K562 (cell line): ENCODE measurements around the gene OPHN1. TPM values are rescaled to one million over a fixed set of nuclear protein-coding genes. Genes with fewer than 3 reads are reported as not detected.

Experiments used
- ATAC-seq: fragments of 200-7000 bp; cut with Tn5 transposase; 3 replicates; pipeline ENCODE4 v1.9.1; 2020; ENCODE audit warnings: moderate library complexity
- BruUV-seq: library from RNA; stranded (reverse); fragments of 400-500 nt; replicated peaks from 2 replicates; lab custom pipeline; 2021; lab: Mats Ljungman, UMichigan
- CTCF ChIA-PET: fragments of 300-600 bp; formaldehyde crosslinking; extraction: SDS; loops from one replicate; lab custom pipeline; 2021; ENCODE audit warnings: low intra/inter-chr PET ratio; lab: Yijun Ruan, JAX
- POLR2A ChIA-PET: fragments of 300-600, 350-650 bp; sonication (Branson Sonifier 250); formaldehyde crosslinking; extraction: SDS; loops from one replicate; lab custom pipeline; 2021; ENCODE audit warnings: antibody characterized with exemption, inconsistent platforms; lab: Yijun Ruan, JAX
- DNase-seq, 4 experiments: peaks; one replicate each; pipeline versions ENCODE4 v3.0.0 to v3.0.0-alpha.2; 2011 to 2018; ENCODE audit warnings: low spot score in 3 of 4, mixed read lengths in 3 of 4; ENCODE audit errors: extremely low read depth in 1 of 4
- FAIRE-seq: peaks from 2 replicates; lab custom pipeline; 2011; peaks lifted over from hg19 to GRCh38; lab: Jason Lieb, UNC
- H2AFZ ChIP-seq: 2 replicates; pipeline ENCODE4 v1.6.0; 2011; ENCODE audit warnings: low read depth, low read length, control low read depth, inconsistent platforms
- H3K27ac ChIP-seq: fragments of 200-600 bp; 3 replicates; pipeline ENCODE4 v1.8.0; 2011; ENCODE audit warnings: low read depth, mild to moderate bottlenecking, control low read depth, inconsistent platforms, low read length, moderate library complexity, mixed read lengths; ENCODE audit errors: extremely low read depth
- H3K27me3 ChIP-seq, 2 experiments: fragments of 300-600 bp in 1 of 2; 2 replicates in 1 of 2; 3 replicates in 1 of 2; pipeline versions ENCODE4 v1.6.0 to v1.8.0; 2011; ENCODE audit warnings: inconsistent platforms in 2 of 2, low read length in 2 of 2, mild to moderate bottlenecking in 1 of 2, mixed read lengths in 1 of 2, moderate library complexity in 1 of 2; ENCODE audit not compliant: control insufficient read depth in 2 of 2, insufficient read depth in 2 of 2
- H3K36me3 ChIP-seq: fragments of 300-600 bp; 3 replicates; pipeline ENCODE4 v1.8.0; 2011; ENCODE audit warnings: mild to moderate bottlenecking, low read length, inconsistent platforms; ENCODE audit not compliant: control insufficient read depth, insufficient read depth
- H3K4me1 ChIP-seq, 2 experiments: fragments of 200-600 bp in 1 of 2; replicated peaks in 1 of 2; 2 replicates in 1 of 2; 3 replicates in 1 of 2; pipeline versions ENCODE4 v1.5.1 to v1.8.0; 2011; ENCODE audit warnings: inconsistent platforms in 2 of 2, low read length in 2 of 2, mild to moderate bottlenecking in 1 of 2, mixed read lengths in 1 of 2, moderate library complexity in 1 of 2; ENCODE audit not compliant: control insufficient read depth in 2 of 2, insufficient read depth in 2 of 2
- H3K4me2 ChIP-seq: 2 replicates; pipeline ENCODE4 v1.6.1; 2011; ENCODE audit warnings: low read length, control low read depth, inconsistent platforms, mixed read lengths; ENCODE audit not compliant: insufficient read depth
- H3K4me3 ChIP-seq: fragments of 200-600 bp; sonication (generic), shearing (Covaris generic); 2 replicates; pipeline ENCODE4 v1.5.1; 2016; ENCODE audit warnings: control low read depth, inconsistent platforms
- H3K79me2 ChIP-seq: fragments of 200-600 bp; 3 replicates; pipeline ENCODE4 v1.8.0; 2011; ENCODE audit warnings: low read length, inconsistent platforms; ENCODE audit not compliant: control insufficient read depth, insufficient read depth
- H3K9ac ChIP-seq, 2 experiments: 2 replicates each; pipeline versions ENCODE4 v1.6.0 to v1.6.1; 2011; ENCODE audit warnings: low read depth in 2 of 2, low read length in 2 of 2, control low read depth in 1 of 2, inconsistent platforms in 1 of 2, mild to moderate bottlenecking in 1 of 2, mixed read lengths in 1 of 2; ENCODE audit not compliant: insufficient read depth in 1 of 2
- H3K9me1 ChIP-seq: one replicate; pipeline ENCODE4 v1.6.0; 2011; ENCODE audit warnings: inconsistent platforms, mild to moderate bottlenecking, low read length, moderate library complexity; ENCODE audit not compliant: control insufficient read depth, insufficient read depth
- H3K9me3 ChIP-seq: replicated peaks from 2 replicates; pipeline ENCODE4 v1.5.1; 2011; ENCODE audit warnings: low read depth, low read length, inconsistent platforms; ENCODE audit not compliant: control insufficient read depth, insufficient read depth
- H4K20me1 ChIP-seq: replicated peaks from 2 replicates; pipeline ENCODE4 v1.6.1; 2011; ENCODE audit warnings: low read length, inconsistent platforms, mixed read lengths; ENCODE audit not compliant: control insufficient read depth, insufficient read depth
- NR4A1 ChIP-seq, 2 experiments: fragments of 250-450 bp in 1 of 2; fragments of 450-650 bp in 1 of 2; sonication (Bioruptor Pico) in 1 of 2; IDR thresholded peaks; 2 replicates each; pipeline versions ENCODE4 v1.4.0 to v1.6.1; 2016 to 2020; ENCODE audit warnings: mild to moderate bottlenecking in 2 of 2, missing compliant biosample characterization in 1 of 2, missing genetic modification characterization in 1 of 2, moderate library complexity in 1 of 2
- RBM17 ChIP-seq: fragments of 200-400 bp; formaldehyde crosslinking; IDR thresholded peaks from 2 replicates; pipeline ENCODE4 v1.6.1; 2017; ENCODE audit warnings: low read depth, mild to moderate bottlenecking, low read length, borderline replicate concordance
- RFX1 ChIP-seq: fragments of 450-650 bp; IDR thresholded peaks from 2 replicates; pipeline ENCODE4 v1.6.1; 2016; ENCODE audit warnings: mild to moderate bottlenecking, moderate library complexity
- SMAD3 ChIP-seq: fragments of 450-650 bp; formaldehyde crosslinking; conservative IDR thresholded peaks from 2 replicates; pipeline ENCODE4 v1.4.0; 2020; ENCODE audit warnings: mild to moderate bottlenecking
- SREBF2 ChIP-seq: sonication (generic); formaldehyde crosslinking; IDR thresholded peaks from 2 replicates; pipeline ENCODE4 v1.4.0; 2020; ENCODE audit warnings: mild to moderate bottlenecking, missing genetic modification reagents
- TAF7 ChIP-seq: fragments of 450-650 bp; IDR thresholded peaks from 2 replicates; pipeline ENCODE4 v1.6.1; 2016; ENCODE audit warnings: missing genetic modification characterization, missing compliant biosample characterization
- ZNF232 ChIP-seq: sonication (generic); formaldehyde crosslinking; IDR thresholded peaks from 2 replicates; pipeline ENCODE4 v1.8.0; 2022; ENCODE audit warnings: mild to moderate bottlenecking, missing genetic modification reagents
- ZNF318 ChIP-seq, 2 experiments: fragments of 450-650 bp; IDR thresholded peaks; 2 replicates each; pipeline ENCODE4 v1.6.1; 2016; ENCODE audit warnings: mild to moderate bottlenecking in 2 of 2, borderline replicate concordance in 1 of 2, low read depth in 1 of 2, moderate library complexity in 1 of 2
- ZZZ3 ChIP-seq: fragments of 450-650 bp; IDR thresholded peaks from 2 replicates; pipeline ENCODE4 v1.6.1; 2016; ENCODE audit warnings: antibody characterized with exemption, mild to moderate bottlenecking, moderate library complexity
- WGBS: fragments of 100-300 bp; shearing (Covaris generic); methylation state at CpG from one replicate; pipeline ENCODE4 v1.1.6; 2016; ENCODE audit warnings: low coverage, mixed read lengths; ENCODE audit not compliant: insufficient coverage; ENCODE audit errors: missing lambda C conversion rate; 5-methylcytosine and 5-hydroxymethylcytosine counted together
- in situ Hi-C: fragments of 300-500 bp; cut with MboI; formaldehyde crosslinking; loops from 4 replicates; pipeline ENCODE4 v1.15.0; 2018; ENCODE audit warnings: inconsistent platforms, mixed read lengths
- intact Hi-C: fragments of 100-400 bp; cut with micrococcal nuclease; formaldehyde crosslinking; loops from 2 replicates; pipeline ENCODE4 v1.14.2; 2022
- polyA plus RNA-seq, 8 experiments: library from polyadenylated mRNA; depleted of rRNA in 4 of 8; stranded (reverse) in 5 of 8; unstranded in 3 of 8; fragments of >200 nt; fragmentation: Nextera tagmentation in 2 of 8; fragmentation: Illumina TruSeq in 1 of 8; extraction: Ambion mirVana in 2 of 8; extraction: Trizol in 1 of 8; gene quantifications; 2 replicates each; pipeline versions ENCODE4 v1.2.1 to v1.2.3, GENCODE V29; 2011 to 2014; ENCODE audit warnings: inconsistent platforms in 1 of 8, missing spikeins in 1 of 8
- total RNA-seq, 7 experiments: library from RNA; depleted of rRNA in 6 of 7; stranded (reverse); fragments of >200 nt in 6 of 7; fragmentation: Illumina TruSeq in 2 of 7; extraction: Trizol in 2 of 7; gene quantifications; 2 replicates each; pipeline versions ENCODE4 v1.2.1 to v1.2.3, GENCODE V29; 2011 to 2021; ENCODE audit warnings: low replicate concordance in 1 of 7
- TF ChIP-seq, protein P1 (sequence below): sonication (generic); formaldehyde crosslinking; IDR thresholded peaks from 2 replicates; pipeline ENCODE4 v1.8.1; 2023; ENCODE audit warnings: mild to moderate bottlenecking, missing genetic modification reagents
- TF ChIP-seq, protein P2 (sequence below): fragments of 450-650 bp; formaldehyde crosslinking; IDR thresholded peaks from 2 replicates; pipeline ENCODE4 v1.4.0; 2020; ENCODE audit warnings: mild to moderate bottlenecking, moderate library complexity

OPHN1 gene
- total and polyA plus RNA-seq, 9 of the 15 experiments (the other 6 are each of a cell fraction or from before 2014, with no cell fraction given): 0.28 to 1.8 (median 1.0) TPM

DNA sequence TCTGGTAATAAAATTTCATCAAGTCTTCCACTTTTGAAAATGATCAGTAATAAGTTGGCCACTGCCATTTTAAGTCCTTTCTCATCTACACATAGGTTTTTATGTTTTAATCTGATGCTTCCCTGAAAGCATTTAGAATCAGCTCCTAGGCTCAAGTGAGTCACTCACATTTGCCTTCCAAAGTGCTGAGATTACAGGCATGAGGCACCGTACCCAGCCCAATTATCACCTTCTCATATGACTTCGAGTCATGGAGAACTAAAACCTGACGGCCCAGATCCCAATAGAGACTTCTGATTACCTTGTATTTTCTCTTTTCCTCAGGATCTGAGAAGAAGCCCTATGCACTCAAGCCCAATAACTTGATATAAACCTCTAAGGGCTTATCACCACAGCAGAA is 140.8 kb downstream of the OPHN1 start:
- DNase-seq (no peak), ATAC-seq (no peak), FAIRE-seq (no peak)
- Histone ChIP-seq H3K27me3 (no peaks in the 10 kb centered on the region), H3K79me2 (no peaks in the 10 kb centered on the region), H3K36me3 (no peaks in the 10 kb centered on the region), H3K9me1 (no peaks in the 10 kb centered on the region), H3K4me1 (no peaks in the 10 kb centered on the region), H3K9ac (no peak overlapping the region), H3K4me2 (no peak overlapping the region), H3K9me3 (no peaks in the 10 kb centered on the region), H3K4me3 (no peak overlapping the region), H2AFZ (no peak overlapping the region), H4K20me1 (no peaks in the 10 kb centered on the region), H3K27ac (no peak overlapping the region)
- POLR2A ChIA-PET: no interaction called here
- CTCF ChIA-PET: no interaction called here
- in situ Hi-C loops: no loop called here
- no TSS peak for BruUV-seq
- WGBS: 4% methylated on average over 3 of the region's 3 CpGs
- intact Hi-C loops: no loop called here
- TF ChIP-seq TAF7 (tag) (no peak), ZZZ3 (no peak), RFX1 (no peak), ZNF318 (IDR thresholded peaks at IDR 0.05; ENCODE audit: borderline replicate concordance in 1 of 2, low read depth in 1 of 2) (no peak), ZNF232 (CRISPR knock-in tag) (no peak), RBM17 (no peak), SMAD3 (CRISPR knock-in tag) (no peak), NR4A1 (CRISPR knock-in tag; IDR thresholded peaks at IDR 0.05) (no peak), NR4A1 (tag; IDR thresholded peaks at IDR 0.05) (no peak), SREBF2 (CRISPR knock-in tag) (no peak)
- TF ChIP-seq, protein P1, sequence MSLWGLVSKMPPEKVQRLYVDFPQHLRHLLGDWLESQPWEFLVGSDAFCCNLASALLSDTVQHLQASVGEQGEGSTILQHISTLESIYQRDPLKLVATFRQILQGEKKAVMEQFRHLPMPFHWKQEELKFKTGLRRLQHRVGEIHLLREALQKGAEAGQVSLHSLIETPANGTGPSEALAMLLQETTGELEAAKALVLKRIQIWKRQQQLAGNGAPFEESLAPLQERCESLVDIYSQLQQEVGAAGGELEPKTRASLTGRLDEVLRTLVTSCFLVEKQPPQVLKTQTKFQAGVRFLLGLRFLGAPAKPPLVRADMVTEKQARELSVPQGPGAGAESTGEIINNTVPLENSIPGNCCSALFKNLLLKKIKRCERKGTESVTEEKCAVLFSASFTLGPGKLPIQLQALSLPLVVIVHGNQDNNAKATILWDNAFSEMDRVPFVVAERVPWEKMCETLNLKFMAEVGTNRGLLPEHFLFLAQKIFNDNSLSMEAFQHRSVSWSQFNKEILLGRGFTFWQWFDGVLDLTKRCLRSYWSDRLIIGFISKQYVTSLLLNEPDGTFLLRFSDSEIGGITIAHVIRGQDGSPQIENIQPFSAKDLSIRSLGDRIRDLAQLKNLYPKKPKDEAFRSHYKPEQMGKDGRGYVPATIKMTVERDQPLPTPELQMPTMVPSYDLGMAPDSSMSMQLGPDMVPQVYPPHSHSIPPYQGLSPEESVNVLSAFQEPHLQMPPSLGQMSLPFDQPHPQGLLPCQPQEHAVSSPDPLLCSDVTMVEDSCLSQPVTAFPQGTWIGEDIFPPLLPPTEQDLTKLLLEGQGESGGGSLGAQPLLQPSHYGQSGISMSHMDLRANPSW (CRISPR knock-in tag): no peak
- TF ChIP-seq, protein P2, sequence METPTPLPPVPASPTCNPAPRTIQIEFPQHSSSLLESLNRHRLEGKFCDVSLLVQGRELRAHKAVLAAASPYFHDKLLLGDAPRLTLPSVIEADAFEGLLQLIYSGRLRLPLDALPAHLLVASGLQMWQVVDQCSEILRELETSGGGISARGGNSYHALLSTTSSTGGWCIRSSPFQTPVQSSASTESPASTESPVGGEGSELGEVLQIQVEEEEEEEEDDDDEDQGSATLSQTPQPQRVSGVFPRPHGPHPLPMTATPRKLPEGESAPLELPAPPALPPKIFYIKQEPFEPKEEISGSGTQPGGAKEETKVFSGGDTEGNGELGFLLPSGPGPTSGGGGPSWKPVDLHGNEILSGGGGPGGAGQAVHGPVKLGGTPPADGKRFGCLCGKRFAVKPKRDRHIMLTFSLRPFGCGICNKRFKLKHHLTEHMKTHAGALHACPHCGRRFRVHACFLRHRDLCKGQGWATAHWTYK (CRISPR knock-in tag): no peak
